ENCODE results near the gene TNFRSF1A. TPM values are rescaled to one million over a fixed set of nuclear protein-coding genes. Genes with fewer than 3 reads are reported as not detected.

The TNFRSF1A gene
- total and polyA plus RNA-seq, 10 donors, result 22.5 to 578 (median 211) TPM

- H3K27me3 ChIP-seq (replicated peaks in 1 of 7), result peaks cover 0 to 57% (median 17%) of the 10 kb centered on the region in 7 donors
- 74 to 86% (median 78%) methylated on average over 4 to 11 of the region's 11 CpGs for WGBS, 5 donors
- intact Hi-C loops (cut with DNase I; ENCODE audit: low total_unique reads), result no loop called here
- H3K36me3 ChIP-seq, result no peaks in the 10 kb centered on the region
- TF ChIP-seq CTCF (IDR thresholded peaks at IDR 0.05 in 8 of 11, conservative IDR thresholded peaks at IDR 0.05 in 3 of 11) (no peak), POLR2AphosphoS5 (IDR thresholded peaks at IDR 0.05) (no peak), POLR2A (IDR thresholded peaks at IDR 0.05) (no peak)
- DNase-seq, result no peak
- H3K9me3 ChIP-seq, result no peaks in the 10 kb centered on the region
- no peak overlapping the region for H3K4me3 ChIP-seq
- peaks cover 0 to 23% (median 16%) of the 10 kb centered on the region in 6 donors for H3K4me1 ChIP-seq
- no peak overlapping the region for H3K27ac ChIP-seq
Observed at GRCh38 chr12:6312529-6313325, 29.1 kb downstream of the TNFRSF1A start.

GRCh38 chr12:6311822-6312528 lies 29.9 kb downstream of the TNFRSF1A start:
- intact Hi-C loops (cut with DNase I; ENCODE audit: low total_unique reads), result no loop called here
- Histone ChIP-seq H3K9me3 (no peaks in the 10 kb centered on the region), H3K4me1 (peaks cover 0 to 30% (median 16%) of the 10 kb centered on the region in 6 donors), H3K36me3 (no peaks in the 10 kb centered on the region), H3K27ac (no peak overlapping the region), H3K4me3 (no peak overlapping the region), H3K27me3 (replicated peaks in 1 of 7) (peaks cover 0 to 49% (median 17%) of the 10 kb centered on the region in 7 donors)
- TF ChIP-seq CTCF (IDR thresholded peaks at IDR 0.05 in 8 of 11, conservative IDR thresholded peaks at IDR 0.05 in 3 of 11), result no peak
- TF ChIP-seq POLR2AphosphoS5 (IDR thresholded peaks at IDR 0.05), result no peak
- TF ChIP-seq POLR2A (IDR thresholded peaks at IDR 0.05), result no peak
- 84 to 97% (median 94%) methylated on average over 7 to 8 of the region's 8 CpGs for WGBS, 5 donors
- no peak for DNase-seq

- WGBS, 5 donors, result 22 to 30% (median 24%) methylated on average over 34 to 43 of the region's 43 CpGs
- H3K4me3 ChIP-seq, result peak overlapping the region; percentile 3 to 65 (median 22)
- H3K27me3 ChIP-seq (replicated peaks in 1 of 7), result peaks cover 0 to 43% (median 17%) of the 10 kb centered on the region in 7 donors
- intact Hi-C loops (cut with DNase I; ENCODE audit: low total_unique reads), result no loop called here
- no peaks in the 10 kb centered on the region for H3K9me3 ChIP-seq
- peak; percentile 72 for DNase-seq
- peaks cover 0 to 31% (median 16%) of the 10 kb centered on the region in 6 donors for H3K4me1 ChIP-seq
- no peak overlapping the region for H3K27ac ChIP-seq
- TF ChIP-seq POLR2A (IDR thresholded peaks at IDR 0.05) (no peak), CTCF (IDR thresholded peaks at IDR 0.05 in 8 of 11, conservative IDR thresholded peaks at IDR 0.05 in 3 of 11) (no peak), POLR2AphosphoS5 (IDR thresholded peaks at IDR 0.05) (no peak)
- no peaks in the 10 kb centered on the region for H3K36me3 ChIP-seq
Observed at GRCh38 chr12:6310771-6311610, 30.9 kb downstream of the TNFRSF1A start.

All from spleen (tissue), 11 donors.